ENCODE measurements around the gene ACE.
"Not testable (repeated sequence)": the region's sequence is repeated elsewhere in the genome, so short reads cannot be mapped to it uniquely, and the experiment has no call there.

The ACE gene

DNA sequence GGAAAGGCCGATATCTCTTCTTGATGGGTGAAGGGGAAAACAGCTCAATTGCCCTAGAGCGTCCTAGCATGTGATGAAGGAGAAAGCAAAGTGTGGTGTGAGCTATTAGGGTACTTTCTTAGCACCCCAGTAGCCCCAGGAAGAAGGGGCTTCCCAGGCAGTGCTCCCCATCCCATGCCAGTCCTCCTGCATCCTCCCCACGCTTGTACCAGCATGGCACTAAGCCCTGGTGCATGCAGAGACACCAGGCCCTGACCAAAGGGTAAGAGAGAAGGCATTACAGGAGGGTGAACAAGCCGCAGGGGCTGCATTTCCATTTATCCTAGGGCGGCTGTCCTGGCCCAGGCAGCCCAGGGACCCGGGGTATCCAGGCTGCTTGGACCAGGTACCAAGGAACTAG, 33.8 kb upstream of the ACE start:
- DNase-seq (ENCODE audit: low read depth in 1 of 2, low spot score in 1 of 2), result no peak

- DNase-seq (ENCODE audit: low read depth in 1 of 2, low spot score in 1 of 2), result no peak
These were observed 32.4 kb upstream of the ACE start for GRCh38 chr17:63444457-63444856.

DNA sequence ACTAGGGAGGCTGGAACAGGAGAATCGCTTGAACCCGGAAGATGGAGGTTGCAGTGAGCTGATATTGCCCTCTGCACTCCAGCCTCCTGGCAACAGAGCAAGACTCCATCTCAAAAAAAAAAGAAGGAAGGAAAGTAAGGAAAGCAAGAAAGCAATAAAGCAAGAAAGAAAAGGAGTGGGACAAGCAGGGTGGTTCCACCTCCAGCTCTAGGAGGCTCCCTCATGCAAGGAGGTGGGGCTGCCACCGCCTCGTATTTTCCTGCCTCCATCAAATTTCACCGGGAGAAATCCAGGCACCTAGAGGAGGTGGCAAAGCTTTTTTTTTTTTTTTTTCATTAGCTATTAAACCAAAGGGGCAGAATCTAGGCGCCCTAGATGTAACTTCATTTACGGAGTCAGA, 31.8 kb upstream of the ACE start:
- no peak for DNase-seq (ENCODE audit: low read depth in 1 of 2, low spot score in 1 of 2)

DNA sequence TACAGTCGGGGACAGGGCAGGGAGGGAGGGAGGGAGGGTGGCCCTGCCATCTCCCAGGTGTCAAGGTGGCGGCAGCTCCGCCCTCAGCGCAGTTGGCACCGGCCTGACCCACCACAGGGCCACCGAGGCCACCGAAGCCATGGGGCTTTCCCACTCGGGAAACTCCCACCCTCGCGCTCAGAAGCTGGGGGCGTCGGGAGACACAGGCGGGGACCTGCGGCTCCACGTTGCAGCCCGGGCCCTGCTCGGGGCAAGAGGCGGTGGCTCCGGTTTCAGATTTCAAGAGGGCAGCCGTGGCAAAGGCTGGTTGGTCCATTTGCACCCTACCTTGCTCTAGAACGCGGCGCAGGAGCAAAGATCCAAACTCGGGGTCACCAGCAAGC, 31.3 kb upstream of the ACE start:
- DNase-seq (ENCODE audit: low read depth in 1 of 2, low spot score in 1 of 2), result peak; percentile 37 to 53

DNA sequence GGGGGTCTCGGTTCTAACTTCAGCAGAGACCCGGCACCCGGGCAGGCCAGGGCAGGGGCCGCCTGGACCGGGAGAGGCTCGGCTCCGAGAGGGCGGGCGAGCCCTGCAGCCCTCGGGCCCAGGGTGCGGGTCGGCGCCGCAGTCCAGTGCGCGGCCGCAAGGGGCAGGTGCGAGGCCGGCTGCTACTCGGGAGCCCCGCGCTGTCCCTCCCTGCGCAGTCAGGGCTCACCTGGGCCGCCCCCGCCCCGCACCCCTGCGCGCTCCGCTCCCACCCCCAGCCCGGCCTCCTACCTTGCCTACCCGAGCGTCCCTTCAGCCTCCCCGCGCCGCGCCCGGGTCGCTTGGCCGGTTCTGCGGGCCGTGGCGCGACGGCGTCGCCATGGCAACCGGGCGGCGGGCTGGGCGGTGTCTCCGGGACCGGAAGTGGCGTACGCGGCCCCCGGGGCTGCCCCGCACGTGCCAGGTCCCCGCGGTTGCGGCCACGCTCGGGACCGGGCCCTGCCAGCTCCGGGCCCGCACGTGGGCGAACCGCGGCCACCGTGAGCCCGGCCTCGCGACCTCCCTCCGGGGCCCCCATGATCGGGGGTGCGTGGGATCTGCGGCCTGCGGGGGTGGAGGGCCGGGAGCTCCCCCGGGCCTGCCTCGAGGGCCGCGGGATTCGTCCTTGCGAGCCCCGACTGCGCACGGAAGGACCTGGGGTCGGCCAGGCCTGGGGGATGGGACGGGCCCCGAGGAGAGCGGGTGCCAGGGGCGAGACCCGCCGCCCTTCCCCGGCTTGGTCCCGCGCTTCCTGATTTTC, 30.7 kb upstream of the ACE start, which contains the start of gene CYB561:
TSS of gene CYB561 (minus strand) at position 353 of the 799 bp plus-strand sequence. CDS start 8,759 bp downstream, outside the sequence.
- DNase-seq (ENCODE audit: low read depth in 1 of 2, low spot score in 1 of 2), result peak; percentile 52 to 65

DNA sequence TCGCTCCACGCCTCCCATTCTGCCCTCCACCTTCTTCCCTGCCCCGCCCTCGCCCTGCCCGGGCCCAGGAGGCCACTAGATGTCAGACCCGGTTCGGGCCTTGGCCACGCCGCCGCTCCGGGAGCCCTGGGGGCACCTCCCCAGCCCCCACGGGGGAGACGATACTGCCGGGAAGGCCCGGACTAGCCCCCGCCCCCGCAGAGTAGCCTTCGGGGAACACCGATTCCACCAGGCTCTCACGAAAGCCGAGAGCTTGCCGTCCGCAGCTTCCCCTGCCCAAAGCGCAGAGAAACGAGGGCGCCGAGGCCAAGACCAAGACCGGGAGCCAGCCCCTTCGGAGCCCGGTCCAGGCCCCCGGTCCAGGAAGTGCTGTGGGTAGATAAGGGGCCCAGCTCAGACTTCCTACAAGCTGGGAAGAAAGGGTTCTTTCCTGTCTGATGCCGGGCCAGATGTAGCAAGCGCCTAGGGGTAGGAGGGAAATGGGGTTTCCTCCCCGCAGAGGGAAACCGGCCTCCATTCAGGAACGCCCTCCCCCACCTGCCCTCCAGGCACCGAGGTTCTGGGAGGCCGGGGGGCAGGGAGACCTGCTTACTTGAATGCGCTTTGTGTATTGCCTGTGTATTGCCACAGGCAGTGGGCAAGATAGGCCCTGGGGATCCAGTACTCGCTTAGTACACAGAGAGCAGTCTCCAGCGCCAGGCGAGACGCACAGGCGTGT, 29.9 kb upstream of the ACE start:
- peak; percentile 21 to 45 for DNase-seq (ENCODE audit: low read depth in 1 of 2, low spot score in 1 of 2)

DNA sequence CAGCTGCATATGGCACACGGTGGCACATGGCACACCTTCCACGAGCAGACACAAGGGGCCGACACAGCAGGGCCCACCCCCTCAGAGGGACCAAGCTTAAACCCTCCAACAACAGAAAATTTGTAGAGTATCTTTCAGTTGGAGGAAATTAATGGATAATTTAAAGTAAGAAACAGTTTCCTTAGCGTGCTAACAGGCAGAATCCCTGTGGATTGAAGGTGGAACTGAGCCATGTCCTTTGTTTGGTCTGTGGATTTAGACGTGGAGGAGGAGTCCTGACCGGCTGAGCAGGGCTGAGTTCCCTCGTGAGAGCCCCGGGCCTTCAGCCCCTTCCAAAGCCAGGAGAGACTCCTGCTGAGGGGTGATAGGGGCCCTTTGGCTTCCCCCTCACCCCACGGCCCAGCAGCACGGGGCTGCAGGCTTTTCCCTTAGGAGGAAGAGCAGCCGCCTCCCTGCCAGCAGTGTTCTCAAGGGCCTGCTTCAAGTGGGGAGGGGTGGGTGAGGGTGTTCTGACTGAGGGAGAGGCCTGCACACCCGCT, 29.3 kb upstream of the ACE start:
- no peak for DNase-seq (ENCODE audit: low read depth in 1 of 2, low spot score in 1 of 2)

DNA sequence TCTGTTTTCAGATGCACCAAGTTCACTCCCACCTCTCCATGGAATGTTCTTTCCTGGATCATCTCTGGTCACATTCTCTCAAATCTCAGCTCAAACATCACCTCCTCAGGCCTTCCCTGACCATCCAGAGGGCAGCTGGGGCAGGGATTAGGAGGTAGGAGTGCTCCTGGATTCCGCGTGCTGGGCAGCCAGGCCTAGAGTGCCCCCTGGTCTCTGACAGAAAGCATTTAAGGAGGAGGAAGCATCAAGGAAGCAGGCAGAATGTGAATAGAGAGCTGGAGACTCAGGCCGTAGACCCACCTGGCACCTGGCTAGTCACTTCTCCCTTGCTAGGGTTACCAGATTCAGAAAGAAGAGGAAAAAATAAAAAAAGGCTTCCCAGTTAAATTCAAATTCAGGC, 28.2 kb upstream of the ACE start:
- DNase-seq (ENCODE audit: low read depth in 1 of 2, low spot score in 1 of 2), result no peak

DNA sequence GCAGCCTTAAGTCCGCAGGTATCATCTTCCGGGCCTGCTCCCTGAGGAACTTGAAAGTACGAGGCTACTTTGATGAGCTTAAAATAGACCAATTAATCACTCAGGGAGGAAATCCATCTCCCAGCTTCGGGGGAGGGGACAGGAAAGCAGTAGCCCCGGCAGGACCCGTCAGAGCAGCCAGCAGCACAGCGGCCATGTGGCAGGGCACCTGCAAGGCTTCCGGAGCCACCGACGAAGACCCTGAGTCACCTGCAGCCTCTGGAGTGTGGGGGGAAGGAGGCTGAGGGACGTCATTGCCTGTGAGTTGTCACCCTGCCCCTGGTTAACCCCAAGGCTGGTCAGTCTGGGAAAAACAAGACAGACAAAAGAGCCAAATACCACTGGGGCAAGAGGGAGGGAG, 26.3 kb upstream of the ACE start:
- DNase-seq (ENCODE audit: low read depth in 1 of 2, low spot score in 1 of 2), result no peak

GRCh38 chr17:63451150-63451549, 25.7 kb upstream of the ACE start:
- DNase-seq (ENCODE audit: low read depth in 1 of 2, low spot score in 1 of 2), result no peak

DNA sequence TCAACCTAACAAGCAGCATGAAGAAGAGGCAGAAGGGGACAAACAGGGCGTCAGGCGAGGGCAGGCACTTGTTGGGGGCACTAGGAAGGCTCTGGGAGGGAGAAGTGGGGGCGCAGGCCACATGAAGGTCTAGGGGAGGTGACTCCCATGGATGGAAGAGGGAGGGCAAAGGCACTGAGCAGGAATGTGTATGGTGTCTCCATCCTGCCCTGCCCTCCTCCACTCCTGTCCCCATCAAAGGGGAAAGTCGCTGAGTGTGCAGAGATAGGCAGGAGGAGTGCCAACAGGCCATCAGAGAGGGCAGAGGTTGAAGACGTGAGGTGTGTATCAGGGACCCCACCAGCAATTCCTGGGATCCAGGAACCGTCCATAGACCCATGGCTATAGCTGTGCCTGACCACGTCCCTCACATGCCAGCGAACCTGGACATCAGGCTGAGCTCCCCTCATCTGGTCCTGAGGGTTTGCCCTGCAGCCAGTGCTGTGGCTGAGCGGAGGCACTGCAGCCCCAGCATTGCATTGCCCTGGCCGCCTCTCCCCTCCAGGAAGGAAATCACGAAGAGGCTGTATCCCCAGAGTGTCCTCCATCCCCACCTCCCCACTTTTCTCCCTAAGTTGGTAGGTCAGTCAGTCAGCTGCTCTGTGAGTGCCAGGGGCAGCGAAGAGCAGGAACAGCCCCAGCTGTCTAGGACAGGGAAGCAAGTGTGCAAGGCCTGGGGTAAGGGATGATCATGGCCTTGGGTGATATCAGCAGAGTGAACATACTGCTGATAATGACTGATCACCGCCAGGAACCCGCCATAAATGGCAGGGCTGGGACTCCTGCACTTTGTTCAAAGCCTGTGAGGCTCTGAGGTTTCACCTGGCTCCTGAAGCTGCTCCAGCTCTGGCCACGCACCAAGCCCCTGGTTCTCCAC, 24.6 kb upstream of the ACE start:
- DNase-seq (ENCODE audit: low read depth in 1 of 2, low spot score in 1 of 2), result no peak

GRCh38 chr17:63452962-63453551, 23.8 kb upstream of the ACE start:
- DNase-seq (ENCODE audit: low read depth in 1 of 2, low spot score in 1 of 2), result no peak

GRCh38 chr17:63454357-63454756, 22.5 kb upstream of the ACE start:
- not testable (repeated sequence) for DNase-seq (ENCODE audit: low read depth in 1 of 2, low spot score in 1 of 2)

GRCh38 chr17:63454915-63455314, 21.9 kb upstream of the ACE start:
- DNase-seq (ENCODE audit: low read depth in 1 of 2, low spot score in 1 of 2), result no peak

GRCh38 chr17:63455417-63455816, 21.4 kb upstream of the ACE start:
- no peak for DNase-seq (ENCODE audit: low read depth in 1 of 2, low spot score in 1 of 2)

DNA sequence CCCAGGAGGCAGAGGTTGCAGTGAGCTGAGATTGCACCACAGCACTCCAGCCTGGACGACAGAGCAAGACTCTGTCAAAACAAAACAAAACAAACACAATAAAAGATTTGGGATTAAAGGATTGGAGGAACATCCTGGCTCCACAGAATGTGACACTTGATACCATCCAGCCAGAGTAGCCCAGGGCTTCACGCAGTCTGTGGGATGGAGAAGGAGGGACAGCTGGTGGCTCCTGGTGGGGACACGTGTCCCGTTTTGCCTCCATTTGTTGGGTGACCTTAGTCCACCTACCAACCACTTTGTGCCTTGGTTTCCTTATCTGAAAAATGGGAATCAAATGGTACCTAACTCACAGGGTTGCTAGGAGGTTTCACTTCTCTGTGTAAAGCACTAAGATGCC, 18.4 kb upstream of the ACE start:
- no peak for DNase-seq (ENCODE audit: low read depth in 1 of 2, low spot score in 1 of 2)

DNA sequence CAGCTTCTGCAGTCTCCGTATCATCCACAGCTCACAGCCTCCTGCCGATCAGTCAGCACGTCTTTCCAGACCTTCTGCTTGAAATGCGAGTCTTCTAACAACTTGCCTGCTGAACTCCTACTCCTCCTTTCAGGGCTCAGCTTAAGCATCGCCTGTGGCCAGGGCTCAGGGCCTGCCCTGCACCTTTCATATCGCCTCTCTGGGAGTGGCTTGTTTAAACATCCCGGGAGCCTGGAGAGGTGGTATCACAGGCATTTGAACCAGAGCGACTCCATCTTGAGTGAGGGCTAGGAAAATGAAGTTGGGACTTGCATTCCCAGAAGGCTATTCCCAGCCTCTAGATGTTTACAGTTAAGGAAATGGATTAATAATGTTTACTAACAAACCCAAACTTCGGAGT, 16.8 kb upstream of the ACE start:
- DNase-seq (ENCODE audit: low read depth in 1 of 2, low spot score in 1 of 2), result no peak

GRCh38 chr17:63463771-63464170, 13.1 kb upstream of the ACE start:
- no peak for DNase-seq (ENCODE audit: low read depth in 1 of 2, low spot score in 1 of 2)

GRCh38 chr17:63464691-63465236, 12.1 kb upstream of the ACE start:
- no peak for DNase-seq (ENCODE audit: low read depth in 1 of 2, low spot score in 1 of 2)

- DNase-seq (ENCODE audit: low read depth in 1 of 2, low spot score in 1 of 2), result not testable (repeated sequence)
These were observed 8.8 kb upstream of the ACE start for GRCh38 chr17:63468099-63468498.

DNA sequence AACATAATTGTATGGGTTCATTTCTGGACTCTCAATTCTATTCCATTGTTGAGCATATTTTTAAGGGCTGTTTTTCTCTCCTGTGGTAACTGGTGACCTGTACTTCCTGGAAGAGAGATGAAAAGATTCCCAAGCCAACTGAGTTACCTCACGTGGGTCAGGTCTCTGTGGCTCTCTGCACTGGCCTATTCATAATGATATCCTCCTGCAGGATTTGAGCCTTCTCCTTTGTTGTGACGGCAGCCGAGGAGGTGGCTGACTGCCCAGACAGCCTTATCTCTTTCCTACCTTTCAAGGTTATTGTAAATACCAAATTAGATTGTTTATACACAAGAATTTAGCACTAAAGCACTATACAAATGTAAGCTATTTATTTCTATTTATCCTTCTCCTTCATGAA, 2.7 kb upstream of the ACE start:
- no peak for DNase-seq (ENCODE audit: low read depth in 1 of 2, low spot score in 1 of 2)

Measured in stimulated activated CD4-positive, alpha-beta T cell treated with anti-CD3 and anti-CD28 coated beads, Interleukin-15, amount 100 ng/mL, for 1 hour (primary cell).